Measurements from ENCODE around the gene LPP.

The LPP gene

GRCh38 chr3:188729422-188729821, 575.5 kb downstream of the LPP start:
- DNase-seq (ENCODE audit: low read depth in 3 of 3, low spot score in 1 of 3): no peak

- no peak for DNase-seq (ENCODE audit: low read depth in 3 of 3, low spot score in 1 of 3)
Measured at GRCh38 chr3:188734395-188734794, 580.4 kb downstream of the LPP start.

DNA sequence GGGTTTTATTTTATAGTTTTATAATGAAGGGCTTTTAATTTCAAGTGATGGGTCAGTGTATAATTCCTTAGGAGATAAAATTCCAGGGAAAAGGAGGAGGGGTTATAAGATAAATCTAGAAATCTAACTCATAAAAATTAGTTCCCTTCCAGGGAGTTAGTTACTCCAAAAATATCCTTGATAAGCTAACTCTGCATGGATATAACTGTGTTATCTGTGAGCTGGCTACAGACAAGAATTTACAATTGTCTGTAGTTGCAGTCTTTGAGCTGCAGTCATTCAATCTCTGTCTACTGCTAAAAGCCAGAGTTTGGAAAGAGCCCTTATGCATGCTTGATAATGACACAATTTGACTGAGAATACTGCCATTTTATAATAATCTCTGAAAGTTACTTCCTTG, 585.6 kb downstream of the LPP start:
- no peak for DNase-seq (ENCODE audit: low read depth in 3 of 3, low spot score in 1 of 3)

GRCh38 chr3:188740010-188740409, 586.1 kb downstream of the LPP start:
- no peak for DNase-seq (ENCODE audit: low read depth in 3 of 3, low spot score in 1 of 3)

GRCh38 chr3:188742755-188743550, 589.0 kb downstream of the LPP start:
- no peak for DNase-seq (ENCODE audit: low read depth in 3 of 3, low spot score in 1 of 3)

DNA sequence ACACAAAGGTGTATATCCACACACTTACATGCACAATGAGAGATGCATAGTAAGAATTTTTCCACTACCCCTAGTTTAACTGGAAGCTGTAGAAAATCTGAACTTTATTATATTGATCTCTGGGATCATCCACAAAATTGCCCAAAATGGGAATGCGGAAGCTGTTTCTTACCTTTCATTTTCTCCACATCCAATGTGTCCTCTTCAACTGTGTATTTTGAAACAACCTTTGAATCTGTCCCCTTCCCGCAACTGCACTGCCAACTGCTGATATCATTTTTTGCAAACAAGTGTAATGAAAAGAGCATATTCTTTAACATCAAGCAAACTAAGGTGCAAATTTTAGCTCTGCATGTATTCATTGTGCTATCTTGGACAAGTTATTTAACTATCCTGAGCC, 590.2 kb downstream of the LPP start:
- no peak for DNase-seq (ENCODE audit: low read depth in 3 of 3, low spot score in 1 of 3)

- no peak for DNase-seq (ENCODE audit: low read depth in 3 of 3, low spot score in 1 of 3)
Measured at GRCh38 chr3:188745031-188745430, 591.1 kb downstream of the LPP start.

DNA sequence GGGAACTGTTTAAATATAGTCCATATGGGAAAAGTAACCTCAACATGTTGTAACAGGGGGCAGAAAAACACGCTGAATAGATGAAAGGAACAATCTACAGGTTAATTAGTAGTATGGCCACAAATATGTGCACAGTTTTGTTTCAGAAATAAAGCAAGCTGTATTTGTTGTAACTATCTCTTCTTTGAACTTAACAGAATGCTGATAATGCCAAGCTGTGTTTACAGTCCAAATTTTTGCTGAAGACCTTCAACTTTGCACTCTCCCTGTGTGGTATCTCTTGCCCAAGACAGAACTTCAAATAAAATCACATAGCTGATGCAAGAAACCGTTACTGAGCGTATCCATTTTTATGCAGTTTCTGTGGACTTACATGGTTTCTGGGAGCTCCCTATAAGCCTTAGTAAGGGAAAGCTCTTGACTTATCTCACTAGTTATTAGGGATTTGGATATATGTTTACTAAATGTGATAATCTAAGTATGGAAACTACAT, 592.4 kb downstream of the LPP start:
- no peak for DNase-seq (ENCODE audit: low read depth in 3 of 3, low spot score in 1 of 3)

DNA sequence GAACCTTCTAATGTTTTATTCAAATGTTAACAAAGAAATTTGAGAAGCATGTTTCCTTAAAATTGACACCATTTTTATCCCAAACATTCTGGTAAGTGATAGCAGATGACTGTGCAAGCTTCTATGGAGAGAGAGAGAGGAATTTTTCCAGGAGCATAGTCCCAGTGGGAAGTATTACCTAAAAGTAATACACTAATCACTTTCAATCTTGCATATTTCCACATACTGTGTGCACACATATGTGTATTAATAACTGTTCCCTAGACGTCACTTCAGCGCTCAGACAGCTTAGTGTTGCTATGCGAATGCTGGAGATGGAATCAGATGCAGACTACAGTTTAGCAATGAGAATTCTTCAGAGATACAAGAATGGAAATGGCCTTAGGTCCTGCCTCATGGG, 593.5 kb downstream of the LPP start:
- no peak for DNase-seq (ENCODE audit: low read depth in 3 of 3, low spot score in 1 of 3)

DNA sequence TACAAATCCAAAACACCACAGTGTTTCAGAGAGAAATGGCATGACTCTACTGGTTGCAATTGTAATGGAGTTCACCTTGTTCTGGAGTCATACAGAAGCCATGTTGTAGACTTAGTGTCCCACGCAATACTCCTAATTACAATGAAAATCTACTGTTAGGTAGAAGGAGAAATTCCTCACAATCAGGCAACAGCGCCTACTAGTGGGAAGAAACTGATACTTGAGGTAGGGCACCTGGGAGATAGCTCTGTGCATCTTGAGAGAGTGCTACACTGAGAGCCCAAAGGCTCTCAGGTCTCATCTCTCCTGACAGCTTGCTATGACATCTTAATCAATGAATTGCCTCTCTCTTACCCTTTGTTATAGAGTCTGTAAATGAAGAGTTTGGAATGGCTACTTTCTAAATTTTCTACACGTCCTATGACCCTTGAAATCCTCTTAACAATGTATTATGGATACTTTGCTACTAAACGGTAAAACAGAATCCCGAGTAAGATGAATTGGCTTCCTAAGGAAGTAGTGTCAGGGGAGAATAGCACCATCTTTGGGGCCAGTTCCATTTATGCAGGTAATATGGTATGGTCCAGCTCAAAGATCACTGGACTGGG, 595.2 kb downstream of the LPP start:
- peak in 2 of 3 donors; percentile 28 to 34 for DNase-seq (ENCODE audit: low read depth in 3 of 3, low spot score in 1 of 3)

DNA sequence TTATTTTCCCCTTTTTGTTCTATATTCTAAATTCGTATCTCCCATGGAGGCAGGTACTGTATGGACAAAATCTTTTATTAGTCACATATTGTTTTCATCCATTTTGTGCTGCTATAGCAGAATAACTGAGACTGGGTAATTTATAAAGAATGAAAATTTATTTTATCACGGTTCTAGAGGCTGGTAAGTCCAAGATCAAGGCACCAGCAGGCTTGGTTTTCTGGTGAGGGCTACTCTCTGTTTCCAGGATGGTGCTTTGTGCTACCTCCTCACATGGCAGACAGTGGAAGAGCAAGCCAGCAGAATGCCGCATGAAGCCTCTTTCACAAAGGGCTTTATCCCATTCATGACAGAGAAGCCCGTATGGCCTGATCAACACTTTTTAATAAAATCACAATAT, 595.9 kb downstream of the LPP start:
- no peak for DNase-seq (ENCODE audit: low read depth in 3 of 3, low spot score in 1 of 3)

- no peak for DNase-seq (ENCODE audit: low read depth in 3 of 3, low spot score in 1 of 3)
Measured at GRCh38 chr3:188750617-188751016, 596.7 kb downstream of the LPP start.

- no peak for DNase-seq (ENCODE audit: low read depth in 3 of 3, low spot score in 1 of 3)
Measured at GRCh38 chr3:188752850-188753249, 598.9 kb downstream of the LPP start.

DNA sequence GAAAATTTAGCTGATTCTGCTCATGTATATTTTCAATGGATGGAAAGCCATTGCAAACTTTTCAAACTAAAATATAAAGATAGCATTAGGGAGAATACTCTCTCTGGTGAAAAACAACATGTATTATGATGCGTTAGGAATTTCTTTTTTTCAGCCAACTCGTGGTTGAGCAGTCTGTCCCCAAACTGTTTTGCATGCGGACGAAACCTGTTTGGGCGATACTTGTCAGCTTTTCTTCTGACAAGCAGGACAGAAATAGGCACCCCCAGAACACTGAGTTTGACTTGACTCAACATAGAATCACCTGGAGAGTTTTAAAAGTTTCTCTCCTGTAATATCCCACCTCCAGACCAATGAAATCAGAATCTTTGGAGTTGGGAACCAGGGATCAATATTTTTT, 600.3 kb downstream of the LPP start:
- no peak for DNase-seq (ENCODE audit: low read depth in 3 of 3, low spot score in 1 of 3)

- no peak for DNase-seq (ENCODE audit: low read depth in 3 of 3, low spot score in 1 of 3)
Measured at GRCh38 chr3:188756241-188756640, 602.3 kb downstream of the LPP start.

DNA sequence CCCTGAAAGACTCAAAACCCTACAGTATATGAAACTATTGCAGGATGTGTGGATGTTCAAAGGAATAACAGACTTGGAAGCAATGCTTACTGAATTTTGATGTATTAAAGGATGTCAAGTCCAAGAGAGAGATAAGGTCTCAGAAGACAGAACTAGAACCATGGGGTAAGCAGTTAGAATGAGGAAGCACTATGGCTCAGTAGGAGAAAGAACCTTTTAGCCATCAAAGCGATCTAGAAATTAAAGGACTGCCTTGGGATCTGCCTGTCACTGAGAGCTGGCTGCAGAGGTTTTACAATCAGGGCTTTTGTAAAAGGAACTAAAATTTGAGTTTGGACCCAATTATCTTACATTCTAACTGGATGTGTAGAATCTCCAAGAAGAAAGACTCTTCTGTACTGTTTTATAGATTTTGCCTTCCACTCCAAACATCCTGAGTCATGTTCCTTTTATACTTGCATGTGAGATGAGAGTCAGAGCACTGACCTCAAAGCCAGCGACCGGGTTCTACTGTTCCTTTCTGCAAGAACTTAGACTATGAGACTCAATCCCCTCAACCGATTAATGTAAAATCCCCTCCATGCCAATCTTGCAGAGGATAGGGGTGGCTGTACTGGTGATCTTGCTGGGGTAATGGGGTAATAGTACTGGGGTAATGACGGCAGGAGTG, 605.5 kb downstream of the LPP start:
- DNase-seq (ENCODE audit: low read depth in 3 of 3, low spot score in 1 of 3): no peak

- no peak for DNase-seq (ENCODE audit: low read depth in 3 of 3, low spot score in 1 of 3)
Measured at GRCh38 chr3:188760408-188760807, 606.5 kb downstream of the LPP start.

DNA sequence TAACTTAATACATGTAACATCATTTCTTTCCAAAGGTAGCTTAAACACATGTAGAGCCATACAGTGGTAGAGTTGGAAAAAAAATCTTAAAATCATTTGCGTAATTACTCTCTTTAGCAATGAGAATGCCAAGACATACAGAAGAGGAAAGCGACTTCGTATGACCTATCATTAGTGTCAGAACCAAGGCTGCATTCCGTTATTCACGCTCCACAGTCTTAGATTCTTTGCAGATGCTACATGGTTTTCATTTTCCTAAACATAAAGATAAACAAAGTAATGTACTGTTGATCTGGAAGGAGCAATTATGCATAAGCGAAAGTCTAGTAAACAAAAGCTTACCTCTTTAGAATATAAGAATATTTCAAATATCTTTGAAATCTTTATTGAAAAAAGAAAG, 607.5 kb downstream of the LPP start:
- DNase-seq (ENCODE audit: low read depth in 3 of 3, low spot score in 1 of 3): no peak

DNA sequence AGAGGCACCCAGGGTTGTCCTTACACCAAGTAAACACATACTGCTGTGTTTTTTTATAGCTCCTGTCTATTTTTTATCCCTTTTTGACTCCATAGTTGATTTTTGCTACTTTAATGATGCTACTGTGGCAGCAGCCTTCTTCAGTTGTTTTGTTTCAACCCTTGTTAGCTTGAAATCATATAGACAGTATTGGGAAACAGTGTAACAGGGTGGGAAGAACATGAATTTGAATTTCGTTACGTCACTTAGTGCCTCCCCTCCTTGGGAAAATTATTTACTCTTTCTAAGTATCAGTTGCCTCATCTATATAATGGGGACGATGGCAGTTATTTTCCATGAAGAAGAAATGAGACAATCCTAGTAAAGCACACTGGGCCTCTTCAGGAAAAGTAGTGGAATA, 608.0 kb downstream of the LPP start:
- DNase-seq (ENCODE audit: low read depth in 3 of 3, low spot score in 1 of 3): no peak

DNA sequence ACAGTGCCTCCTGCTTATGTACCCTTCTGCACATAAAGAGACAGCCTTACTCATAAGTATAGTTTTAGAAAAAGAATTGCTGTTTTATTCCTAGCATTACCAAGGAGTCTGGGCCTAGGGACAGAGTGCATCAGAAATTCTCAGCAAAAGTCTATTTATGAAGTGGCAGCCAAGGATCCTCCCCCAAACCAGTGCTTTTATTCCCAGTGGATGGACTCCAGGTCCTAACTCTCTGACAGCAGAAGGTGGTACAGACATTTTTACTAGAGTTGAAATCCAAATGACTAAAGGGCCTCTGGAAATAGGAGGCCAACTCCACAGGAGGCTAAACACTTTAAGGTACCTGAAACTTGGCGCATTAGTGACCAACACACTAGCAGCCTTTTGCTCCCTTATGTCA, 610.7 kb downstream of the LPP start:
- DNase-seq (ENCODE audit: low read depth in 3 of 3, low spot score in 1 of 3): no peak

GRCh38 chr3:188769831-188770230, 615.9 kb downstream of the LPP start:
- DNase-seq (ENCODE audit: low read depth in 3 of 3, low spot score in 1 of 3): no peak

DNA sequence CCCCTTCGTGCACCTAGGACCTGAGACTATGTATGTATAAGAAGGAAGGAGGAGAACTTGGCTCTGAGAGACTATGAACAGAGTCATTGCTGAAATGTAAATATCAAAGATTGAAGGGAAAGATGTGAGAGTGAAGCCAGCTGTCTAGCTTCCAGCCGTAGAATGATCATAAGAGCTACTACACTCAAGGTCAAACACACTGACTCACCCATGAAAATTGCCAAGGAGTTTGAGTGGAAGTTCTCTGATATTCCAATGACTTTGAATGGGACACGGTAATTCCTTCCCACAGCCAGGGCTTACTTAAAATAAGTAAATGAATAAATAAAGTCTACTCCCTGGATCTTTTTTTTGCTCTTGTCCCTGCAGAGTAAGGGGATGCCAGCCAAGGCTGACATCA, 618.9 kb downstream of the LPP start:
- no peak for DNase-seq (ENCODE audit: low read depth in 3 of 3, low spot score in 1 of 3)
